Astrocyte (in vitro differentiated cells and primary cell): ENCODE data around the gene IGSF21.

Source experiments
- CTCF ChIP-seq: IDR thresholded peaks from 2 replicates; pipeline ENCODE4 v1.5.1; 2011; ENCODE audit warnings: low read depth, mild to moderate bottlenecking, inconsistent platforms, low read length, moderate library complexity; ENCODE audit not compliant: insufficient read depth
- EZH2 ChIP-seq: IDR thresholded peaks from 2 replicates; pipeline ENCODE4 v1.6.1; 2012; ENCODE audit warnings: mild to moderate bottlenecking, low read length, inconsistent platforms; ENCODE audit not compliant: insufficient read depth

DNA sequence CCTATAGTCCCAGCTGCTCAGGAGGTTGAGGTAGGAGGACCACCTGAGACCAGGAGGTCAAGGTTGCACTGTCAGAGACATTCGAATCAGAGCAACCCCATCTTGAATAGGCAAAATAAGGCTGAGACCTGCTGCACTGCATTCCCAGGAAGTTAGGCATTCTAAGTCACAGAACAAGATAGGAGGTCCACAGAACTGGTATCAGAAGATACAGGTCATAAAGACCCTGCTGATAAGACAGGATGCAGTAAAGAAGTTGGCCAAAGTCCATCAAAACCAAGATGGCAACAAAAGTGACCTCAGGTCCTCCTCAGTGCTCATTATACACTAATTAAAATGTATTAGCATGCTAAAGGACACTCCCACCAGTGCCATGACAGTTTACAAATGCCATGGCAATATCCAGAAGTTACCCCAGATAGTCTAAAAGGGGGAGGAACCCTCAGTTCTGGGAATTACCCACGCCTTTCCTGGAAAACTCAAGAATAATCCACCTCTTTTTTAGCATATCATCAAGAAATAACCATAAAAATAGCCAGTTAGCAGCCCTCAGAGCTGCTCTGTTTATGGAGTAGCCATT, 307.9 kb downstream of the IGSF21 start:
- TF ChIP-seq EZH2: no peak
- no peak for TF ChIP-seq CTCF
